Activated CD8-positive, alpha-beta T cell treated with anti-CD3 and anti-CD28 coated beads for 36 hours (primary cell): ENCODE measurements around the gene CHRNG. TPM values are rescaled to one million over a fixed set of nuclear protein-coding genes. Genes with fewer than 3 reads are reported as not detected.

Experiments used
- ATAC-seq: fragments of 200-7000 bp; cut with Tn5 transposase; one replicate; pipeline ENCODE4 v1.10.0; 2021; ENCODE audit warnings: mild to moderate bottlenecking, moderate library complexity
- CTCF ChIA-PET: fragments of 350-600 bp; sonication (Branson Sonifier 250); formaldehyde crosslinking; loops from one replicate; lab custom pipeline; 2021; ENCODE audit warnings: antibody characterized with exemption; lab: Charles Lee
- POLR2A ChIA-PET: fragments of 350-600 bp; sonication (Branson Sonifier 250); formaldehyde crosslinking; loops from one replicate; lab custom pipeline; 2021; ENCODE audit warnings: antibody characterized with exemption; lab: Charles Lee
- DNase-seq: peaks from one replicate; pipeline ENCODE4 v3.0.0-alpha.2; 2020
- H3K27ac Mint-ChIP-seq: one replicate; pipeline ENCODE4 v1.8.0; 2021; ENCODE audit warnings: mild to moderate bottlenecking, mixed read lengths
- H3K27me3 Mint-ChIP-seq: one replicate; pipeline ENCODE4 v1.8.0; 2021; ENCODE audit warnings: mixed read lengths
- H3K36me3 Mint-ChIP-seq: one replicate; pipeline ENCODE4 v1.8.0; 2021; ENCODE audit warnings: low read depth, mixed read lengths
- H3K4me1 Mint-ChIP-seq: one replicate; pipeline ENCODE4 v1.8.0; 2021; ENCODE audit warnings: low read depth, mixed read lengths
- H3K4me3 Mint-ChIP-seq: one replicate; pipeline ENCODE4 v1.8.0; 2021; ENCODE audit warnings: mild to moderate bottlenecking, moderate library complexity, mixed read lengths
- H3K9me3 Mint-ChIP-seq: one replicate; pipeline ENCODE4 v1.8.0; 2021; ENCODE audit warnings: mixed read lengths
- intact Hi-C: fragments of 100-400 bp; cut with micrococcal nuclease; formaldehyde crosslinking; loops from one replicate; pipeline ENCODE4 v1.10.0; 2022
- total RNA-seq, 2 experiments: library from RNA; stranded (reverse); gene quantifications; one replicate each; pipeline ENCODE4 v1.2.3, GENCODE V29; 2021
- TF ChIP-seq, protein P1 (sequence below): fragments of 200-600 bp; IDR thresholded peaks from one replicate; pipeline ENCODE4 v1.8.0; 2022; ENCODE audit warnings: antibody characterized with exemption, mild to moderate bottlenecking

The CHRNG gene
- total RNA-seq, 2 experiments from 2014 or later: not detected

- DNase-seq (no peak), ATAC-seq (no peak)
- Mint-ChIP-seq H3K4me1 (peaks cover 27% of the 10 kb centered on the region), H3K27ac (no peak overlapping the region), H3K4me3 (no peak overlapping the region), H3K9me3 (peaks cover under 1% of the 10 kb centered on the region), H3K36me3 (peaks cover 33% of the 10 kb centered on the region), H3K27me3 (no peaks in the 10 kb centered on the region)
- intact Hi-C loops: no loop called here
- POLR2A ChIA-PET: no interaction called here
- CTCF ChIA-PET: no interaction called here
- TF ChIP-seq, protein P1, sequence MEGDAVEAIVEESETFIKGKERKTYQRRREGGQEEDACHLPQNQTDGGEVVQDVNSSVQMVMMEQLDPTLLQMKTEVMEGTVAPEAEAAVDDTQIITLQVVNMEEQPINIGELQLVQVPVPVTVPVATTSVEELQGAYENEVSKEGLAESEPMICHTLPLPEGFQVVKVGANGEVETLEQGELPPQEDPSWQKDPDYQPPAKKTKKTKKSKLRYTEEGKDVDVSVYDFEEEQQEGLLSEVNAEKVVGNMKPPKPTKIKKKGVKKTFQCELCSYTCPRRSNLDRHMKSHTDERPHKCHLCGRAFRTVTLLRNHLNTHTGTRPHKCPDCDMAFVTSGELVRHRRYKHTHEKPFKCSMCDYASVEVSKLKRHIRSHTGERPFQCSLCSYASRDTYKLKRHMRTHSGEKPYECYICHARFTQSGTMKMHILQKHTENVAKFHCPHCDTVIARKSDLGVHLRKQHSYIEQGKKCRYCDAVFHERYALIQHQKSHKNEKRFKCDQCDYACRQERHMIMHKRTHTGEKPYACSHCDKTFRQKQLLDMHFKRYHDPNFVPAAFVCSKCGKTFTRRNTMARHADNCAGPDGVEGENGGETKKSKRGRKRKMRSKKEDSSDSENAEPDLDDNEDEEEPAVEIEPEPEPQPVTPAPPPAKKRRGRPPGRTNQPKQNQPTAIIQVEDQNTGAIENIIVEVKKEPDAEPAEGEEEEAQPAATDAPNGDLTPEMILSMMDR: no peak
These were observed 4.0 kb downstream of the CHRNG start for GRCh38 chr2:232543491-232543890.

DNA sequence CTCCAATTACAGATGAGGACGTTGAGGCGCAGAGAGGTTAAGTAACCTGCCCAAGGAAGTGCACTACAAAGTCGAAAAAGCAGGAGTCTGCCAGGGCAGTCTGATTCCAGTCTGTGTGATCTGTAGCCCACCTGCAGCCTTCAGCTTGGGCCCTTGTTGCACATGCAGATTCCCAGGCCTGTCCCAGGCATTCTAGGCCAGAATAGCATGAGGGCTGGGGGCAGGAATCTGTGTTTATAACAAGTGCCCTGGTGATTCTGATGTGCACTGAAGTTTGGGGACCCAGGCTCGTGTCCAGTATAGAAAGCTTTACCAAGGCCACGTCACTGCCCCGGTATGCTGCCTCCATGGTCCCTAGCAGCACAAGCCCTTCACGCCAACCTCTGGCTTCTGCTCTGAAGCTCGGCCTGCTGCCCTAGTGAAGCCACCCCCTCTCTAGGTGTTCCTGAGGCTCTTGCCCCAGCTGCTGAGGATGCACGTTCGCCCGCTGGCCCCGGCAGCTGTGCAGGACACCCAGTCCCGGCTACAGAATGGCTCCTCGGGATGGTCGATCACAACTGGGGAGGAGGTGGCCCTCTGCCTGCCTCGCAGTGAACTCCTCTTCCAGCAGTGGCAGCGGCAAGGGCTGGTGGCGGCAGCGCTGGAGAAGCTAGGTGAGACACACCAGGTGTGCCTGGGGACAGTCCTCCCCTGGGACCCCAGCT is 4.6 kb downstream of the CHRNG start:
- Mint-ChIP-seq H3K9me3 (peaks cover 4% of the 10 kb centered on the region), H3K36me3 (peaks cover 38% of the 10 kb centered on the region), H3K27ac (no peak overlapping the region), H3K4me1 (peaks cover 32% of the 10 kb centered on the region), H3K27me3 (no peaks in the 10 kb centered on the region), H3K4me3 (no peak overlapping the region)
- ATAC-seq (no peak), DNase-seq (no peak)
- TF ChIP-seq, protein P1: no peak
- POLR2A ChIA-PET: interaction anchor here (0.7 kb wide), 1 partner anchor 27 kb away, joined by 3 read pairs; no protein-coding TSS in a partner anchor
- intact Hi-C loops: no loop called here
- CTCF ChIA-PET: interaction anchor here (1.2 kb wide), 1 partner anchor 22 kb away, joined by 3 read pairs; no protein-coding TSS in a partner anchor

DNA sequence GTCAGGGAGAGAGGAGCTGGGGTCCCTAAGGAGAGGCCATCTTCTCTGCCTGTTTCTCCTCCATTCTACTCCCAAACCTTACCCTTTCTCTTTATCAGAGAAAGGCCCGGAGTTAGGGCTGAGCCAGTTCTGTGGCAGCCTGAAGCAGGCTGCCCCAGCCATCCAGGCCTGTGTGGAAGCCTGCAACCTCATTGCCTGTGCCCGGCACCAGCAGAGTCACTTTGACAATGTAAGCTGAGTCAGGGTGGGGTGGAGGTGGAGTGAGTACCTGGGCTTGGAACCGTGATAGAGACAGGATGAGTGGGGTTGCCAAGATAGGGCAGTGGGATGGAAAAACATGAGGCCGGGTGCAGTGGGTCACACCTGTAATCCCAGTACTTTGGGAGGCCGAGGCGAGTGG is 5.2 kb downstream of the CHRNG start:
- Mint-ChIP-seq H3K4me1 (peaks cover 36% of the 10 kb centered on the region), H3K4me3 (no peak overlapping the region), H3K36me3 (peaks cover 43% of the 10 kb centered on the region), H3K27me3 (no peaks in the 10 kb centered on the region), H3K9me3 (peaks cover 4% of the 10 kb centered on the region), H3K27ac (no peak overlapping the region)
- ATAC-seq: no peak
- CTCF ChIA-PET: interaction anchor here (1.2 kb wide), 1 partner anchor 23 kb away, joined by 3 read pairs; no protein-coding TSS in a partner anchor
- intact Hi-C loops: no loop called here
- POLR2A ChIA-PET: interaction anchor here (0.7 kb wide), 1 partner anchor 107 kb away, joined by 3 read pairs; no protein-coding TSS in a partner anchor
- TF ChIP-seq, protein P1: no peak
- no peak for DNase-seq

DNA sequence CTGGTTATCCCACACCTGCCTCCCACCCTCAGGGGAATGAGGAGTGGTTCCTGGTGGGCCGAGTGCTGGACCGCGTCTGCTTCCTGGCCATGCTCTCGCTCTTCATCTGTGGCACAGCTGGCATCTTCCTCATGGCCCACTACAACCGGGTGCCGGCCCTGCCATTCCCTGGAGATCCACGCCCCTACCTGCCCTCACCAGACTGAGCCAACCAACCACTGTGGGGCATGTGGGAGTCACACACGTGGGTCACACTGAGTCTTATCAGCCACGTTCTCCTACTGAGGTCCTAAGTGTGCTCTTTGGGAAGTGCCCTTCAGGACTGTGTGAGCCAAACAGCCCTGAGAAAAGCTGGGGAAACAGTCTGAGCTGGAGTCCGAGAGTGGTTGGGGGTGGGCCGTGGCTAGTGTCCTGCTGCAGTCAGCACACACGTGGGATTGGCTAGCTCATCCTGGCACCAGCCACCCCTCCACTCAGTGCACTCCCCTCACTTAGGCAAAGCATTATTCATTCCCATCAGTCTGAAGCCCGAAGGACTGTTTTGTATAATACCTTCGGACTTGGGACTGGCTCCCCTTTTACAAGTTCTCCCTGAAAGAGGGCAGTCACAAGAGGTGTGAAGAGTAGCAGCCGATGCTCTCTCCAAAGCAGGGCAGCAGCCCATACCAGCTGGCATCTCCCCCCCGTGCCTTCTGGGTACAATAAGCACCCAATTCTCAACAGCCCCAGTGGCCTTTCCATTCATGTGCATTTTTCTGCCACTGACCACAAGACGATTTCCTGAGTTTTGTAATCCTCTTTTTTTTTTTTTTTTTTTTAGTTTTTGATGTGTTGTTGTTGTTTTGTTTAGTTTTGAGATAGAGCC is 6.3 kb downstream of the CHRNG start:
- Mint-ChIP-seq H3K9me3 (peaks cover 4% of the 10 kb centered on the region), H3K27me3 (no peaks in the 10 kb centered on the region), H3K27ac (no peak overlapping the region), H3K4me1 (peaks cover 38% of the 10 kb centered on the region), H3K36me3 (peaks cover 47% of the 10 kb centered on the region), H3K4me3 (no peak overlapping the region)
- intact Hi-C loops: no loop called here
- ATAC-seq: no peak
- no peak for DNase-seq
- POLR2A ChIA-PET: interaction anchor here (1.2 kb wide), 1 partner anchor 44 kb away, joined by 3 read pairs; no protein-coding TSS in a partner anchor
- TF ChIP-seq, protein P1: no peak
- CTCF ChIA-PET: no interaction called here
